Spleen (tissue), 7 donors: ENCODE data around the gene H6PD.

Source experiments
- POLR2AphosphoS5 ChIP-seq, 3 donors: sonication (generic); formaldehyde crosslinking; IDR thresholded peaks; one replicate each; pipeline ENCODE4 v1.5.1; 2017; ENCODE audit warnings: antibody characterized with exemption in 3 of 3
- TF ChIP-seq, protein P1 (sequence below), 11 experiments: fragments of 200-600 bp in 7 of 11; fragments of 450-650 bp in 4 of 11; sonication (generic) in 4 of 11; IDR thresholded peaks in 8 of 11; conservative IDR thresholded peaks in 3 of 11; 1 replicate in 7 of 11; 2 replicates in 4 of 11; pipeline versions ENCODE4 v1.4.0 to v1.8.0; 2016 to 2021; ENCODE audit warnings: antibody characterized with exemption in 11 of 11, inconsistent platforms in 4 of 11, mild to moderate bottlenecking in 1 of 11
- donor health status: DM: no; HTN: no; CAD: no; lungs with moderate emphysema.
- donor health status: DM: no; HTN: no; CAD: no.
- donor health status: DM: no; HTN: no; CAD: no.

DNA sequence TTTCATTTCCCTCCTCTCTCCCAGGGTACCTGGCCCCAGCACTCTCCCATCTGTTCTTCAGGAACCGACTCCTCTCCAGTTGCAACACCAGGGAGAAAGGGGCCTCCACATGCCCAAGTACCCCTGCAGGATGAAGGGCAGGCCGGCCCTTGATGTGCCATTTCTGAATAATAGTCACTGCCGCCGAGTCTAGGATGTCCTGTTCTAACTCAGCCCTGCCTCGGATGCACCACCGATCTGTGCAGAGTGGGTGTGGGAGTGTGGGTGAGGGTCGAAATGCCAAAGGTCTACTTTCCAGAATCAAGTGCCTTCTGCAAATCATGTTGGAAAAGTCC, 32.7 kb downstream of the H6PD start:
- TF ChIP-seq, protein P1, sequence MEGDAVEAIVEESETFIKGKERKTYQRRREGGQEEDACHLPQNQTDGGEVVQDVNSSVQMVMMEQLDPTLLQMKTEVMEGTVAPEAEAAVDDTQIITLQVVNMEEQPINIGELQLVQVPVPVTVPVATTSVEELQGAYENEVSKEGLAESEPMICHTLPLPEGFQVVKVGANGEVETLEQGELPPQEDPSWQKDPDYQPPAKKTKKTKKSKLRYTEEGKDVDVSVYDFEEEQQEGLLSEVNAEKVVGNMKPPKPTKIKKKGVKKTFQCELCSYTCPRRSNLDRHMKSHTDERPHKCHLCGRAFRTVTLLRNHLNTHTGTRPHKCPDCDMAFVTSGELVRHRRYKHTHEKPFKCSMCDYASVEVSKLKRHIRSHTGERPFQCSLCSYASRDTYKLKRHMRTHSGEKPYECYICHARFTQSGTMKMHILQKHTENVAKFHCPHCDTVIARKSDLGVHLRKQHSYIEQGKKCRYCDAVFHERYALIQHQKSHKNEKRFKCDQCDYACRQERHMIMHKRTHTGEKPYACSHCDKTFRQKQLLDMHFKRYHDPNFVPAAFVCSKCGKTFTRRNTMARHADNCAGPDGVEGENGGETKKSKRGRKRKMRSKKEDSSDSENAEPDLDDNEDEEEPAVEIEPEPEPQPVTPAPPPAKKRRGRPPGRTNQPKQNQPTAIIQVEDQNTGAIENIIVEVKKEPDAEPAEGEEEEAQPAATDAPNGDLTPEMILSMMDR (IDR thresholded peaks at IDR 0.05 in 8 of 11, conservative IDR thresholded peaks at IDR 0.05 in 3 of 11) = peak in 4 of 11 experiments; percentile 10 to 21 (median 15)
- TF ChIP-seq POLR2AphosphoS5 (IDR thresholded peaks at IDR 0.05) = no peak
